GM12865 (cell line): Measurements from ENCODE around the gene TXNDC12.
"Not testable (repeated sequence)": the region's sequence is repeated elsewhere in the genome, so short reads cannot be mapped to it uniquely, and the experiment has no call there.

ENCODE experiments used
- DNase-seq: peaks from one replicate; pipeline ENCODE4 v3.0.0; 2010; ENCODE audit warnings: low read depth
- H3K4me3 ChIP-seq: 2 replicates; pipeline ENCODE4 v1.5.1; 2011; ENCODE audit warnings: mild to moderate bottlenecking, low read depth, low read length, control low read depth
- TF ChIP-seq, protein P1 (sequence below): IDR thresholded peaks from 2 replicates; pipeline ENCODE4 v1.5.1; 2011; ENCODE audit warnings: low read length, control low read depth, low read depth, inconsistent platforms; ENCODE audit not compliant: insufficient read depth; ENCODE audit errors: missing control alignments

Gene TXNDC12

DNA sequence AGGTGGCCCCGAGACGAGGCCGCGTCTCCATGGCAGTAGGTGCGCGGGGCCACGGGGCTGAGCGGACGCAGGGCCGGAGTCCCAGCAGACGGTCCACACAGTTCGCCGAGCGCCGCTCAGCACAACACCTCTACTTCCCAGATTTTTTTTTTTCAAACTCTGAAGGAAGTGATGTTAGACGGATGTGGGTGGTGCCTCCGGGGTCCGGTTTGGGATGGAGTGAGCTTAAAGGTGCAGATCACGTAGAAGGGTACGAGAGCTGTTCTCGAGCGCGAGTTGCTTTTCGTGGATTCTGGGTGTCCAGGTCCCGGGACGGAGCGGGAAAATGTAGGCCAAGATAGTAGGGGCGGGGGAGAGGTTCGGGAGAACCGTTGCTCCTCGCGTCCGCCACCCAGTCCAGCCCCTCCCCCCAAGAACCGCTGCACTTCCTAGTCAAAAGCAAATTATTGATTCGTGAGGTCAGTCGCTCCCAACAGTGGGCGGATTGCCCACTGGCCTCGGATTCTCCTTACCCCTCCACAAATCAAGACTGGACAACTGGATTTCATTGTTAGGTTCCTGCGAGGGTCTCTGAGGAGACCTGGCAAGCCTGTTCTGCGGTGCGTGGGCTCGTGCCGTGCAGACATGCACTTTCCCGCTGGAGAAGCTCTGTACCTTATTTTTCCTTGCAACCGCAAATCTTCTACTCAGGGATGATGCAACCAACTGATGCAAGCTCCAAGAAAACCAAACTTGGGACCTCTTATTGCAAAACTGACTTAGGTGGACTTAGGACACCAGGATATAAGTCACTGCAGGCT is at the start of gene TXNDC12:
Gene TXNDC12, minus strand, starts transcription at position 126 of the 800 bp plus-strand sequence. Its CDS starts 95 bp downstream, at position 31.
- DNase-seq: peak; percentile 89
- H3K4me3 ChIP-seq: peak within 1 kb of the TSS; percentile 91
- TF ChIP-seq, protein P1, sequence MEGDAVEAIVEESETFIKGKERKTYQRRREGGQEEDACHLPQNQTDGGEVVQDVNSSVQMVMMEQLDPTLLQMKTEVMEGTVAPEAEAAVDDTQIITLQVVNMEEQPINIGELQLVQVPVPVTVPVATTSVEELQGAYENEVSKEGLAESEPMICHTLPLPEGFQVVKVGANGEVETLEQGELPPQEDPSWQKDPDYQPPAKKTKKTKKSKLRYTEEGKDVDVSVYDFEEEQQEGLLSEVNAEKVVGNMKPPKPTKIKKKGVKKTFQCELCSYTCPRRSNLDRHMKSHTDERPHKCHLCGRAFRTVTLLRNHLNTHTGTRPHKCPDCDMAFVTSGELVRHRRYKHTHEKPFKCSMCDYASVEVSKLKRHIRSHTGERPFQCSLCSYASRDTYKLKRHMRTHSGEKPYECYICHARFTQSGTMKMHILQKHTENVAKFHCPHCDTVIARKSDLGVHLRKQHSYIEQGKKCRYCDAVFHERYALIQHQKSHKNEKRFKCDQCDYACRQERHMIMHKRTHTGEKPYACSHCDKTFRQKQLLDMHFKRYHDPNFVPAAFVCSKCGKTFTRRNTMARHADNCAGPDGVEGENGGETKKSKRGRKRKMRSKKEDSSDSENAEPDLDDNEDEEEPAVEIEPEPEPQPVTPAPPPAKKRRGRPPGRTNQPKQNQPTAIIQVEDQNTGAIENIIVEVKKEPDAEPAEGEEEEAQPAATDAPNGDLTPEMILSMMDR: no peak

DNA sequence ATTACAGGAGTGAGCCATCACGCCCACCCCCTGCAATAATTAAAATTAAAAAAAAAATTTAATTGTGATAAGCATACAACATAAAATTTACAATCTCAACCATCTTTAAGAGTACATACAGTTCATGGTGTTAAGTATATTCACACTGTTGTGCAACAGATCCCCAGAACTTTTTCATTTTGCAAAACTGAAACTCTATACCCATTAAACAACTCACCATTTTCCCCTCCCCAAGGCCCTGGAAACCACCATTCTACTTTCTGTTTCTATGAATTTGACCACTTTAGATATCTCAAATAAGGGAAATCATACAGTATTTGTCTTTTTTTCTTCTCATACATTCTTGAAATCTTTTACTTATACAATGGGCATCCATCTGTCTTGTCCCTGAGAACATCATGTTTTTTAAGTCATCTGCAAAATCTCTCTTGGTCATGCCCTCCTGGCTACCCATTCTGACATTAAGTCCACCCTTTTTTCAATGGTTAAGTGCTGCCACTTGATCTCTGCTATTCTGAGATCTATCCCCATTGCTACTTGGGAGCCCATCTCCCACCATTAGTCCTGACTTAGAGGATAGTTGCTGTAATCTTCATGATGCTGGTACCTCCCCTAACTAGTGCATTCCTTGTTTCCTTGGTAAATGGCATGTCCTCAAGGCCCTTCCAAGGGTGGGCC is 47.5 kb upstream of the TXNDC12 start:
- no peak overlapping the region for H3K4me3 ChIP-seq
- TF ChIP-seq, protein P1: no peak
- DNase-seq: peak; percentile 59

DNA sequence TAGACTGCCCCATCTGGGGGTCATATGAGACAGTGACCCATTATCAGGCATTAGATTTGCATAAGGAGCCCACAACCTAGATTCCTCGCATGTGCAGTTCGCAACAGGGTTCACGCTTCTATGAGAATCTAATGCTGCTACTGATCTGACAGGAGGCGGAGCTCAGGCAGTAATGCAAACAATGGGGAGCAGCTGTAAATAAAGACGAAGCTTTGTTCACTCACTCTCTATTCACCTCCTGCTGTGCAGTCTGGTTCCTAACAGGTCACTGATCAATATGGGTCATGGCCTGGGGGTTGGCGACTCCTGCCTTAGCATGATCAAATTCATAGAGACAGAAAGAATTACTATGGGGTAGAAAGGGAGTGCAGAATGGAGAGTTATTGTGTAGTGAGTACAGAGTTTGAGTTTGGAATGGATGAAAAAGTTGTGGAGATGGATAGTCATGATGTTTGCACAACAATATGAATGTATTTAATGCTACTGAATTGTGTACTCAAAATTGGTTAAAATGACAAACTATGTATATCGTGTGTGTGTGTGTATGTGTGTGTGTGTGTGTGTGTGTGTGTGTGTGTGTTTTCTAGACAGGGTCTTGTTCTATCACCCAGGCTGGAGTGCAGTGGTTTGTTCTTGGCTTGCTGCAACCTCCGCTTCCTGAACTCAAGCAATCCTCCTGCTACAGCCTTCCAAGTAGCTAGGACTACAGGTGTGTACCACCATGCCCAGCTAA is 43.3 kb upstream of the TXNDC12 start:
- TF ChIP-seq, protein P1: no peak
- no peak overlapping the region for H3K4me3 ChIP-seq
- DNase-seq: peak; percentile 42

DNA sequence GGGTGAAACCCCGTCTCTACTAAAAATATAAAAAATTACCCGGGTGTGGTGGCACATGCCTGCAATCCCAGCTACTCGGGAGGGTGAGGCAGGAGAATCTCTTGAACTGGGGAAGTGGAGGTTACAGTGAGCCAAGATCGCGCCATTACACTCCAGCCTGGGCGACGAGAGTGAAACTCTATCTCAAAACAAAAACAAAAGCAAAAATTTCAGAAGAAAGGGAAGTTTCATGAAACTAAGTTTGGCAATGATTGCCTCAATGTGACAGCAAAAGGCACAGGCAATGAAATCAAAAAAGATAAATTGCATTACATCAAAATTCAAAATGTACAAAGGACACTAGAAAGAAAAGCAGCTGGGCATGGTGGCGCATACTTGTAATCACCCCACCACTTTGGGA is 41.2 kb upstream of the TXNDC12 start:
- DNase-seq: peak; percentile 14
- TF ChIP-seq, protein P1: no peak

DNA sequence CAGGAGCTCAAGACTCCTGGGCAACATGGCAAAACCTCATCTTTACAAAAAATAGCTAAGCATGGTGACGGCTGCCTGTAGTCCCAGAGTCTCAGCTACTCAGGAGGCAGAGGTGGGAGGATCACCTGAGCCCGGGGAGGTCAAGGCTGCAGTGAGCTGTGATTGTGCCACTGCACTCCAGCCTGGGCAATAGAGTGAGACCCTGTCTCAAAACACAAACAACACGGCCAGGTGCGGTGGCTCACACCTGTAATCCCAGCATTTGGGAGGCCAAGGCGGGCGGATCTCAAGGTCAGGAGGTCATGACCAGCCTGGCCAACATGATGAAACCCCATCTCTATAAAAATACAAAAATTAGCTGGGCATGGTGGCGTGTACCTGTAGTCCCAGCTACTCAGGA is 39.3 kb upstream of the TXNDC12 start:
- not testable (repeated sequence) for H3K4me3 ChIP-seq, DNase-seq

More for the DNA sequence above, 41.2 kb upstream of the TXNDC12 start:
- no peak overlapping the region for H3K4me3 ChIP-seq

DNA sequence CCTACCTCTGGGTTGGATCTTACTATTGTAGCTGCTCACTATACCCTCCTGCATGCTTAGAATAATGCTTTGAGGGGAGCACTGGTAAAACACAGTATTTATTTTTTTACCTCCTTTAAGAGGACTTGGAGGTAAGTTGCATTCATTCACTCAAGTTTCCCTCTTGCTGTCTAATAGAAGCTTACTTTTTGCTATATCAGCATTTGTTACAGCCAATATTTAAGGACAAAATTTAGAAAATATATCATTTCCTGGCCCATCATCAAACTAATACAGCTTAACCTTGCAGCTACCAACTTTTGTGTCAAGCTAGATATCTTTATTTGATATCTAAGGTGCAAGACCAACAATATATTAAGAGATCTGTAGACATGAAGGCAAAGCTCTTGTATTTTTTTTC is 32.9 kb upstream of the TXNDC12 start:
- not testable (repeated sequence) for H3K4me3 ChIP-seq, DNase-seq

DNA sequence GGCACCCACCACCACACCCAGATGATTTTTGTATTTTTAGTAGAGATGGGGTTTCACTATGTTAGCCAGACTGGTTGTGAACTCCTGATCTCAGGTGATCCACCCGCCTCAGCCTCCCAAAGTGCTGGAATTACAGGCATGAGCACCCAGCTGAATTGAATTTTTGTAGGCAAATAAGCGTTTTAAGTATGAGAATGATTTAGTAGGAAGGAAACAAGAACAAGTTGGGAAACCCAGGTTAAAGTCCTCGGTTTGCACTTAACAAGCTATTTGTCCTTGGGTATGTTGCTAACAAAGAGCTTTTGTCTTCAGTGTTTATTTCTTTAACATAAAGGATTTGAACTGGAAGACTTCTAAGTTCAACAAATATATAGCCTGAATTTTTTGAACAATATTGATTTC is 25.0 kb upstream of the TXNDC12 start:
- no peak for DNase-seq
- TF ChIP-seq, protein P1: no peak
- H3K4me3 ChIP-seq: no peak overlapping the region

DNA sequence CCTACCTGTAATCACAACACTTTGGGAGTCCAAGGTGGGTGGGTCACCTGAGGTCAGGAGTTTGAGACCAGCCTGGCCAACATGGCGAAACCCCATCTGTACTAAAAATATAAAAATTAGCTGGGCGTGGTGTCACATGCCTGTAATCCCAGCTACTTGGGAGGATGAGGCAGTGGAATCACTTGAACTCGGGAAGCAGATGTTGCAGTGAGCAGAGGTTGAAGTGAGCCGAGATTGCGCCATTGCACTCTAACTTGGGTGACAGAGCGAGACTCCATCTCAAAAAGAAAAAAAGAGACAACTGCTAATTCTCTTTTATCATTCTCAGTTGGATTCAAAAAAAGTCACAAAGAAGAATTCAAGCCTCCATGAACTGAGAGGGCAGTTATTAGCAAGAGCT is 22.3 kb upstream of the TXNDC12 start:
- H3K4me3 ChIP-seq, DNase-seq: not testable (repeated sequence)
